Measurements from ENCODE around the gene CEP104. TPM values are rescaled to one million over a fixed set of nuclear protein-coding genes. Genes with fewer than 3 reads are reported as not detected.

The CEP104 gene
- total RNA-seq, 5 donors from 2014 or later (not counting 1 experiment from before 2014, with no cell fraction given): 39.9 to 64.7 (median 58.5) TPM

DNA sequence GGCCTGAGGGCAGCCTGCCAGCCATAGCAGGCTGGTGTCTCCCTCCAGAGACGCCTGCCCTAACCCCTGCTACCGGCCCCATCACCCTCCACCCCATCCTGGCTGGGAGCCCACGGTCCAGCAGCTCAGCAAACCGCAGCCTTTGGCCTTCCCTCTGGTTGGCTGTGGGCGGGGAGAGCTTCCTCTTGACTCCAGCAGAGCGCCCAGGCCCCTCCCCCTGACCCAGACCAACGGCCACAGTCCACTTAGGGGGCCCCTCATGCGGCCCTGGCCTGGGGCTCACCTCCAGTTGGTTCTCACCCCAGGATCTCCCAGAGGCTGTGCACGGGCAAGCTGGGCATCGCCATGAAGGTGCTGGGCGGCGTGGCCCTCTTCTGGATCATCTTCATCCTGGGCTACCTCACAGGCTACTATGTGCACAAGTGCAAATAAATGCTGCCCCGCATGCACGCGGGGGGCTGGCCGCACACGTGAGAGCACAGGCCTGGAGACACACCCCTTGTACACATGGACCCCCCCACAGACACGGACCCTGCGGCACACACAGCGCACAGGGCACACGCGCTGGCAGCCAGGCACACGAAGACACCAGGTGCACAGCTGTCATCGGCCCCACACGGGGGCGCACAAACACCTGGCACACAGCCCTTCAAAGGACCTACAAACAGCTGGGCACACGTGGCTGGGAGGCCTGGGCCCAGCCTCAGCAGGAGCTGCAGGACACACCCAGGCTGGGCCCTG lies 81.4 kb downstream of the CEP104 start:
- Histone ChIP-seq H3K4me1 (ENCODE audit: control insufficient read depth in 1 of 2, extremely low read depth in 1 of 2, insufficient read depth in 2 of 2, low read length in 2 of 2) (peaks cover 7 to 33% of the 10 kb centered on the region in 2 experiments), H3K4me3 (ENCODE audit: control insufficient read depth in 1 of 2, extremely low read depth in 1 of 2, low read length in 1 of 2) (no peak overlapping the region), H3K27ac (ENCODE audit: low read length) (no peak overlapping the region), H3K36me3 (ENCODE audit: control insufficient read depth in 2 of 2, extremely low read depth in 1 of 2, insufficient read depth in 1 of 2, low read length in 1 of 2) (peaks cover 4 to 15% of the 10 kb centered on the region in 2 donors), H3K9me3 (no peaks in the 10 kb centered on the region), H3K27me3 (replicated peaks in 1 of 2; ENCODE audit: control insufficient read depth in 2 of 2, extremely low read depth in 1 of 2, insufficient read depth in 2 of 2, low read length in 1 of 2) (peaks cover 0 to 6% of the 10 kb centered on the region in 2 experiments)
- CTCF ChIA-PET: interaction anchor here in 1 of 2 donors (0.7 to 1.2 kb wide), 2 partner anchors 21 to 24 kb away, joined by 3 to 7 read pairs; partner anchors contain the start of gene LRRC47
- Mint-ChIP-seq H3K36me3 (peaks cover 14% of the 10 kb centered on the region), H3K27ac (no peak overlapping the region), H3K9me3 (no peaks in the 10 kb centered on the region), H3K4me1 (peaks cover 9 to 20% (median 12%) of the 10 kb centered on the region in 3 donors), H3K4me3 (no peak overlapping the region), H3K27me3 (no peaks in the 10 kb centered on the region)
- POLR2A ChIA-PET: no interaction called here
- ATAC-seq (replicated peaks in 1 of 4): peak; percentile 21 to 42 (median 30)
- peak in 30 of 35 experiments; percentile 25 to 72 (median 42) for DNase-seq
- 28% methylated on average over 22 of the region's 27 CpGs for WGBS (ENCODE audit: insufficient coverage)

DNA sequence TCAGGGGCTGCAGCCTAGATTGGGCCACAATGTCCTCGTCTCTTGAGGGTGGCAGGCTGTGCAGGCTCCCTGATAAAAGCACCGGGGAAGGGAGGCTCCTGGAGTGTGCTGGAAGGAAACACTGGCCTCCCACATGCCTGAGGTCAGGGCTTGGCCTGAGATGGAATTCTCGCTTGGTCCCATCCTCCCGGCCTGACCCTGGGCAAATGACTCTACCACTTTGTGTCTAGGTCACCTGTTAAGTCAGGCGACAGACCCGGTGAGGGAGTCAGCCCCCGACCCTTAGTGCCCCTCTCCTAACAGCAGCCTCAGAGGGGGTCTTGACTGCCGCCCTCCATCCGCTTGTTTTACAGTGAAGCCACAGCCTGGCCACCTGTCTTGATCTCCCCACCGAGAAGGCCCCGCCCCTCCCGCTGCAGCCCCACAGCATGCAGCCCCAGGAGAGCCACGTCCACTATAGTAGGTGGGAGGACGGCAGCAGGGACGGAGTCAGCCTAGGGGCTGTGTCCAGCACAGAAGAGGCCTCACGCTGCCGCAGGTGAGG lies 82.0 kb downstream of the CEP104 start:
- H3K4me3 ChIP-seq (ENCODE audit: control insufficient read depth in 1 of 2, extremely low read depth in 1 of 2, low read length in 1 of 2): no peak overlapping the region
- peaks cover 9 to 22% (median 12%) of the 10 kb centered on the region in 3 donors for H3K4me1 Mint-ChIP-seq
- no peak for ATAC-seq (replicated peaks in 1 of 4)
- no peaks in the 10 kb centered on the region for H3K27me3 Mint-ChIP-seq
- ChIA-PET CTCF (no interaction called here), POLR2A (no interaction called here)
- no peak overlapping the region for H3K27ac Mint-ChIP-seq
- no peaks in the 10 kb centered on the region for H3K9me3 ChIP-seq
- DNase-seq: no peak
- H3K27me3 ChIP-seq (replicated peaks in 1 of 2; ENCODE audit: control insufficient read depth in 2 of 2, extremely low read depth in 1 of 2, insufficient read depth in 2 of 2, low read length in 1 of 2): peaks cover 0 to 11% of the 10 kb centered on the region in 2 experiments
- 73% methylated on average over 7 of the region's 17 CpGs for WGBS (ENCODE audit: insufficient coverage)
- H3K4me3 Mint-ChIP-seq: no peak overlapping the region
- no peak overlapping the region for H3K27ac ChIP-seq (ENCODE audit: low read length)
- H3K36me3 ChIP-seq (ENCODE audit: control insufficient read depth in 2 of 2, extremely low read depth in 1 of 2, insufficient read depth in 1 of 2, low read length in 1 of 2): peaks cover 4 to 9% of the 10 kb centered on the region in 2 donors
- peaks cover 9% of the 10 kb centered on the region for H3K36me3 Mint-ChIP-seq
- H3K9me3 Mint-ChIP-seq: no peaks in the 10 kb centered on the region
- peaks cover 7 to 33% of the 10 kb centered on the region in 2 experiments for H3K4me1 ChIP-seq (ENCODE audit: control insufficient read depth in 1 of 2, extremely low read depth in 1 of 2, insufficient read depth in 2 of 2, low read length in 2 of 2)

DNA sequence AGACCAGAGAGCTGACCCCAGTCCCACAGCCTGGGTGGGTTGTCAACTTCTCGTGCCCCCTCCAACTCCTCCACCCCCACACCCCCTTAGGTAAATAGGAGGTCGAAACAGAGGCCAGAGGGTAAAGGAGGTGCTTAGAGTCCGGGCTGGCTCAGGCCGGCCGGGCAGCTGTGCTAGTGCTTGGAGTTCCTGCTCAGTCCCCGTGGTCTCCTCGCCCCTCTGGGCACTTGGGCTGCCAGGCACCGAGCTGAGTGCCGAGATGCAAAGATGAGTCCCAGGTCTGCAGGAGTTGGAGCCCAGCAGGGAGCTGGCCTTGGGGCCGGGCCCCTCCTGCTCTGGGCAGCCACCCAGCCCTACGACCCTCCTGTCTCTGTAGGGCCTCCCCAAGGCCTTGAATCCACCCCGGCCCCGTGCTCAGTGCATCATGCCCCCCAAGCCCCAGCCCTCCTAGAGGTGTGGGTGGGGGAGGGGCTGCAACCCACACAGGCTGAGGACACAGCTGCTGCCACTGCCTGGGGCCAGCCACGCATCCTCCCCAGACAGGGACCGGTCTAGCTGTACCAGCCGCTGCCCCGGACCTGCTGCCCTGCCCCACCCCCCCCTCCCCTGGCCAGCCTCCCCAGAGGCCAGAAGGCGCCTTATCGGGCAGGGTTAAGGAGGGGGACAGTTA lies 82.6 kb downstream of the CEP104 start:
- Mint-ChIP-seq H3K36me3 (peaks cover 4% of the 10 kb centered on the region), H3K9me3 (no peaks in the 10 kb centered on the region), H3K4me3 (no peak overlapping the region), H3K27me3 (no peaks in the 10 kb centered on the region), H3K27ac (no peak overlapping the region), H3K4me1 (peaks cover 9 to 22% (median 12%) of the 10 kb centered on the region in 3 donors)
- DNase-seq (no peak), ATAC-seq (replicated peaks in 1 of 4) (no peak)
- Histone ChIP-seq H3K27me3 (replicated peaks in 1 of 2; ENCODE audit: control insufficient read depth in 2 of 2, extremely low read depth in 1 of 2, insufficient read depth in 2 of 2, low read length in 1 of 2) (peaks cover 0 to 17% of the 10 kb centered on the region in 2 experiments), H3K27ac (ENCODE audit: low read length) (no peak overlapping the region), H3K36me3 (ENCODE audit: control insufficient read depth in 2 of 2, extremely low read depth in 1 of 2, insufficient read depth in 1 of 2, low read length in 1 of 2) (peaks cover 4 to 6% of the 10 kb centered on the region in 2 donors), H3K4me1 (ENCODE audit: control insufficient read depth in 1 of 2, extremely low read depth in 1 of 2, insufficient read depth in 2 of 2, low read length in 2 of 2) (peaks cover 7 to 33% of the 10 kb centered on the region in 2 experiments), H3K4me3 (ENCODE audit: control insufficient read depth in 1 of 2, extremely low read depth in 1 of 2, low read length in 1 of 2) (no peak overlapping the region), H3K9me3 (no peaks in the 10 kb centered on the region)
- POLR2A ChIA-PET: no interaction called here
- CTCF ChIA-PET: no interaction called here
- 84% methylated on average over 8 of the region's 19 CpGs for WGBS (ENCODE audit: insufficient coverage)

DNA sequence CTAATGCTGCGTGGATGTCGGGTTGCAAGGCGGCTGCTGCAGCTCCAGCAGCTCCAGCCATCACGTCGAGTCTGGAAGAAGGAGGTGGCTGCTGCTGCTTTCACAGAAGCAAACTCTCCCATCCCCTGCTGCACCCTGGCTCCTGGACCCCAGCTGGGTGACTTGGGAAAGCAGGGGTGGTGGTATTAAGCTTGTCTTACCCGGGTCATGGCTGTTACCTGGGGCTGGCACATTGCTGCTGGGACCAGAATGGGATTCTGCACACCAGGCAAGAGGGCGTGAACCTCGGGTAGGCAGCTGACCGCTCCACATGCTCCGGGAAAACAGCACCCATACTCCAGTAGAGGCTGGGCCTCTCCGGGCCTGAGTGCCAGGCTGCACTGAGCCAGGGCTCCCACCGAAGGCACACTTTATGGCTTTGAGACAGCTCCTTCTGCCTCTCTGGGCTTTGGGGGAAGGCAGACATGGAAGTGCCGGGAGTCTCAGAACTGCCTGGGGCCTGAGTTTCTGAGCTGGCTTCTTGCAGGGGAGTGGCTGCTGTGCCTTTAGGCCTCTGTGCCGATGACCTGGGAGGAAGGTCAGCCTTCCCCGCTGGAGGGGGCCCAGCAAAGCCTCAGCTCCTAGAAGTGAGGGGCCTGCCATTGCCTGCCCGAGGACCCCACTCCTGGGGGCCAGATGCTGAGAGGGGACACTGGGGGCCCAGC lies 83.3 kb downstream of the CEP104 start:
- H3K4me3 ChIP-seq (ENCODE audit: control insufficient read depth in 1 of 2, extremely low read depth in 1 of 2, low read length in 1 of 2): no peak overlapping the region
- H3K9me3 ChIP-seq: no peaks in the 10 kb centered on the region
- H3K27me3 ChIP-seq (replicated peaks in 1 of 2; ENCODE audit: control insufficient read depth in 2 of 2, extremely low read depth in 1 of 2, insufficient read depth in 2 of 2, low read length in 1 of 2): peaks cover 0 to 23% of the 10 kb centered on the region in 2 experiments
- Mint-ChIP-seq H3K27ac (no peak overlapping the region), H3K27me3 (no peaks in the 10 kb centered on the region), H3K4me1 (peaks cover 9 to 22% (median 12%) of the 10 kb centered on the region in 3 donors), H3K36me3 (peaks cover 4% of the 10 kb centered on the region), H3K4me3 (peak overlapping the region; percentile 13 to 74 (median 63)), H3K9me3 (no peaks in the 10 kb centered on the region)
- CTCF ChIA-PET: no interaction called here
- H3K36me3 ChIP-seq (ENCODE audit: control insufficient read depth in 2 of 2, extremely low read depth in 1 of 2, insufficient read depth in 1 of 2, low read length in 1 of 2): peaks cover 0 to 3% of the 10 kb centered on the region in 2 donors
- DNase-seq (no peak), ATAC-seq (replicated peaks in 1 of 4) (no peak)
- H3K4me1 ChIP-seq (ENCODE audit: control insufficient read depth in 1 of 2, extremely low read depth in 1 of 2, insufficient read depth in 2 of 2, low read length in 2 of 2): peaks cover 7 to 33% of the 10 kb centered on the region in 2 experiments
- H3K27ac ChIP-seq (ENCODE audit: low read length): no peak overlapping the region
- POLR2A ChIA-PET: no interaction called here
- WGBS (ENCODE audit: insufficient coverage): 96% methylated on average over 11 of the region's 16 CpGs

DNA sequence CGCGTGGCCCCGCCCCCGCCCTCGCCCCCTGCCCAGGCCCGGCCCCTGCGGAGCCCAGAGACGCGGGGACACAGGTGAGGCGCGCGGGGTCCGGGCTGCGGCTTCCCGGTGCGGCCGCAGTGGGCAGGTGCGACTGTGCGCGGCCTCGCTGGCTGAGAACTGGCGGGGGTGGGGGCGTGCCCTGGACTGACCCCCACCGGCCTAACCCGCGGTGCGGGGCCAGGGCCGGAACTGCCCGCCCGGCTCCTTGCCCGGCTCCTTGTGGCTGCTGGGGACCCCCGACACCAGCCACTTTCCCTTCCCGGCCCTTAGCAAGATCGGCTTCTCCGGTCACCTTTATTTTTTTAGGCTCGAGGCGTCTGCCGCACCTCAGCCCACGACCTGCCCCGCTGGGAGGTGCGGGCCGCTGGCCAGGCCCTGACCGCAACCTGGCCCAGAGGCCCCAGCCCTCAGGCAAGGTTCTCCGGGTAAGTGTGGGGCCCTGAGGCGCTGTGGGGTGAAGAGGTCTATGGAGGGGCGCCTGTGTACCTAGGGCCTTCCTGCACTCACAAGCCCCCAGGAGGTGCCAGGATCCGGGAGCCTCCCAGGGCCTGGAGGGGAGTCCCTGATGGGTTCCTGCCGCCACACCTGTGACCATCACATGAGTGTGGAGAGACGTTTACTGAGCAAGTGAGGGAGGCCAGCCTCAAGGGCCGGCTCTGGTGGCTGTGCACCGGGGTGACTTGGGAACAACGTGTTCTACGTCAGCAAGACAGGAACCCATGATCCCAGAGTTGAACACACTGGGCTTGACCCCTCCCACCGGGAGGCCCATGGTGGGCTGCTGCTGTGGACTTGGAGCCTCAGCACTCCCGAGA lies 84.1 kb downstream of the CEP104 start, which contains the start of gene SMIM1:
Gene SMIM1, plus strand, starts transcription at position 35 of the 857 bp plus-strand sequence. CDS start 2,625 bp downstream, outside the sequence.
- DNase-seq: peak in 1 of 35 experiments; percentile 23
- Histone ChIP-seq H3K27me3 (replicated peaks in 1 of 2; ENCODE audit: control insufficient read depth in 2 of 2, extremely low read depth in 1 of 2, insufficient read depth in 2 of 2, low read length in 1 of 2) (peaks cover 0 to 30% of the 10 kb centered on the region in 2 experiments), H3K27ac (ENCODE audit: low read length) (no peak within 1 kb of the TSS), H3K4me3 (ENCODE audit: control insufficient read depth in 1 of 2, extremely low read depth in 1 of 2, low read length in 1 of 2) (peak within 1 kb of the TSS; percentile 47 to 63), H3K9me3 (no peaks in the 10 kb centered on the region), H3K4me1 (ENCODE audit: control insufficient read depth in 1 of 2, extremely low read depth in 1 of 2, insufficient read depth in 2 of 2, low read length in 2 of 2) (peaks cover 7 to 33% of the 10 kb centered on the region in 2 experiments), H3K36me3 (ENCODE audit: control insufficient read depth in 2 of 2, extremely low read depth in 1 of 2, insufficient read depth in 1 of 2, low read length in 1 of 2) (no peaks in the 10 kb centered on the region)
- Mint-ChIP-seq H3K36me3 (no peaks in the 10 kb centered on the region), H3K27me3 (no peaks in the 10 kb centered on the region), H3K9me3 (no peaks in the 10 kb centered on the region), H3K4me3 (peak within 1 kb of the TSS; percentile 67 to 74 (median 68)), H3K4me1 (peaks cover 9 to 22% (median 12%) of the 10 kb centered on the region in 3 donors), H3K27ac (peak within 1 kb of the TSS in 1 of 2 donors; percentile 48)
- ChIA-PET POLR2A (no interaction called here), CTCF (no interaction called here)
- WGBS (ENCODE audit: insufficient coverage): 17% methylated on average over 47 of the region's 55 CpGs
- no peak for ATAC-seq (replicated peaks in 1 of 4)

Measured in T-cell (primary cell).